Brain microvascular endothelial cell (primary cell): ENCODE data around the gene SPANXN4.

Source experiments
- DNase-seq: peaks from one replicate; pipeline ENCODE4 v3.0.0-alpha.2; 2020
- H3K27ac ChIP-seq: fragments of 250-450 bp; sonication (Bioruptor Pico); 2 replicates; pipeline ENCODE4 v1.5.1; 2020; ENCODE audit warnings: mild to moderate bottlenecking, moderate library complexity
- H3K27me3 ChIP-seq: fragments of 250-450 bp; sonication (Bioruptor Pico); replicated peaks from 2 replicates; pipeline ENCODE4 v1.5.1; 2020; ENCODE audit warnings: mild to moderate bottlenecking
- H3K36me3 ChIP-seq: fragments of 250-450 bp; sonication (Bioruptor Pico); replicated peaks from 2 replicates; pipeline ENCODE4 v1.5.1; 2020; ENCODE audit warnings: mild to moderate bottlenecking
- H3K4me3 ChIP-seq: 2 replicates; pipeline ENCODE4 v1.5.1; 2011; ENCODE audit warnings: low read depth, mild to moderate bottlenecking, control low read depth, low read length, moderate library complexity
- CTCF ChIP-seq: IDR thresholded peaks from 2 replicates; pipeline ENCODE4 v1.5.1; 2011; ENCODE audit warnings: low read depth, mild to moderate bottlenecking, moderate library complexity, low read length, control low read depth, inconsistent platforms; ENCODE audit errors: missing control alignments
- in situ Hi-C: cut with HindIII; loops from 2 replicates; pipeline ENCODE4 v1.10.0; 2017; ENCODE audit warnings: low sequenced_read_pairs, low pct_ligation_motif_present

SPANXN4 gene

GRCh38 chrX:143025628-143026027 lies at the start of gene SPANXN4:
Gene SPANXN4 (plus strand): TSS chrX:143025928. CDS start chrX:143026015, 87 bp downstream.
- no peak for DNase-seq
- in situ Hi-C loops, result no loop called here
- no peaks in the 10 kb centered on the region for H3K27me3 ChIP-seq

GRCh38 chrX:142977128-142977914 lies 48.4 kb upstream of the SPANXN4 start:
- no peak for TF ChIP-seq CTCF
- Histone ChIP-seq H3K36me3 (no peaks in the 10 kb centered on the region), H3K4me3 (no peak overlapping the region), H3K27me3 (no peaks in the 10 kb centered on the region), H3K27ac (no peak overlapping the region)
- DNase-seq, result no peak
- in situ Hi-C loops, result no loop called here

More at GRCh38 chrX:143025628-143026027, at the start of gene SPANXN4:
- Histone ChIP-seq H3K36me3 (no peaks in the 10 kb centered on the region), H3K27ac (no peak within 1 kb of the TSS), H3K4me3 (no peak within 1 kb of the TSS)
- no peak for TF ChIP-seq CTCF

- no peak for DNase-seq
- no peak overlapping the region for H3K27ac ChIP-seq
- in situ Hi-C loops, result no loop called here
- no peaks in the 10 kb centered on the region for H3K27me3 ChIP-seq
- no peak overlapping the region for H3K4me3 ChIP-seq
- no peaks in the 10 kb centered on the region for H3K36me3 ChIP-seq
- no peak for TF ChIP-seq CTCF
Observed at GRCh38 chrX:142978130-142978684, 47.5 kb upstream of the SPANXN4 start.

GRCh38 chrX:142982679-142983078 lies 43.0 kb upstream of the SPANXN4 start:
- H3K27ac ChIP-seq, result no peak overlapping the region
- no peaks in the 10 kb centered on the region for H3K36me3 ChIP-seq
- H3K4me3 ChIP-seq, result no peak overlapping the region
- DNase-seq, result no peak
- no peaks in the 10 kb centered on the region for H3K27me3 ChIP-seq
- in situ Hi-C loops, result no loop called here
- TF ChIP-seq CTCF, result no peak

GRCh38 chrX:142994988-142995387 lies 30.7 kb upstream of the SPANXN4 start:
- TF ChIP-seq CTCF, result no peak
- in situ Hi-C loops, result no loop called here

More at GRCh38 chrX:142994988-142995387, 30.7 kb upstream of the SPANXN4 start:
- Histone ChIP-seq H3K27me3 (no peaks in the 10 kb centered on the region), H3K4me3 (no peak overlapping the region), H3K27ac (no peak overlapping the region), H3K36me3 (no peaks in the 10 kb centered on the region)
- no peak for DNase-seq
